AG08395 (cell line): Measurements from ENCODE around the gene WRNIP1.
"Not testable (repeated sequence)": the region's sequence is repeated elsewhere in the genome, so short reads cannot be mapped to it uniquely, and the experiment has no call there.

Experiments used
- DNase-seq: peaks from one replicate; pipeline ENCODE4 v3.0.0; 2012; ENCODE audit warnings: mixed read lengths, low spot score

WRNIP1 gene

GRCh38 chr6:2784930-2785329 lies 19.7 kb downstream of the WRNIP1 start:
- DNase-seq: no peak

- DNase-seq: no peak
These were observed 21.1 kb downstream of the WRNIP1 start for GRCh38 chr6:2786269-2786668.

GRCh38 chr6:2790588-2791449 lies 25.6 kb downstream of the WRNIP1 start:
- peak; percentile 87 for DNase-seq

- no peak for DNase-seq
These were observed 26.3 kb downstream of the WRNIP1 start for GRCh38 chr6:2791450-2791974.

GRCh38 chr6:2792330-2793110 lies 27.3 kb downstream of the WRNIP1 start:
- peak; percentile 46 for DNase-seq

GRCh38 chr6:2793534-2794151 lies 28.4 kb downstream of the WRNIP1 start:
- DNase-seq: no peak

- no peak for DNase-seq
These were observed 29.1 kb downstream of the WRNIP1 start for GRCh38 chr6:2794171-2794730.

- DNase-seq: no peak
These were observed 30.0 kb downstream of the WRNIP1 start for GRCh38 chr6:2795162-2795561.

- no peak for DNase-seq
These were observed 30.8 kb downstream of the WRNIP1 start for GRCh38 chr6:2795956-2796355.

- no peak for DNase-seq
These were observed 31.7 kb downstream of the WRNIP1 start for GRCh38 chr6:2796861-2797260.

GRCh38 chr6:2797564-2798031 lies 32.4 kb downstream of the WRNIP1 start:
- DNase-seq: no peak

GRCh38 chr6:2798586-2799134 lies 33.5 kb downstream of the WRNIP1 start:
- DNase-seq: no peak

- no peak for DNase-seq
These were observed 34.8 kb downstream of the WRNIP1 start for GRCh38 chr6:2799936-2800527.

GRCh38 chr6:2800552-2801316 lies 35.5 kb downstream of the WRNIP1 start:
- DNase-seq: no peak

GRCh38 chr6:2801687-2802086 lies 36.5 kb downstream of the WRNIP1 start:
- not testable (repeated sequence) for DNase-seq

- no peak for DNase-seq
These were observed 37.4 kb downstream of the WRNIP1 start for GRCh38 chr6:2802521-2803060.

GRCh38 chr6:2803731-2804429 lies 38.7 kb downstream of the WRNIP1 start:
- DNase-seq: no peak

GRCh38 chr6:2804516-2804915 lies 39.3 kb downstream of the WRNIP1 start:
- DNase-seq: no peak

- no peak for DNase-seq
These were observed 39.8 kb downstream of the WRNIP1 start for GRCh38 chr6:2805031-2805430.

GRCh38 chr6:2806644-2807043 lies 41.5 kb downstream of the WRNIP1 start:
- no peak for DNase-seq
